ENCODE measurements around the gene UBN1. TPM values are rescaled to one million over a fixed set of nuclear protein-coding genes. Genes with fewer than 3 reads are reported as not detected.
"Not testable (repeated sequence)": the region's sequence is repeated elsewhere in the genome, so short reads cannot be mapped to it uniquely, and the experiment has no call there.

The UBN1 gene
- total RNA-seq, 3 donors from 2014 or later, result 41.3 to 42.7 (median 41.6) TPM

- Histone ChIP-seq H3K4me1 (ENCODE audit: low read depth) (no peaks in the 10 kb centered on the region), H3K9me3 (no peaks in the 10 kb centered on the region), H3K4me3 (no peak overlapping the region), H3K36me3 (ENCODE audit: low read depth) (no peaks in the 10 kb centered on the region)
- no peak for TF ChIP-seq CTCF (IDR thresholded peaks at IDR 0.05)
- DNase-seq, result no peak
- ATAC-seq, result no peak
- intact Hi-C loops (cut with DNase I, micrococcal nuclease), result no loop called here
These were observed 45.3 kb downstream of the UBN1 start for GRCh38 chr16:4892361-4893102.

GRCh38 chr16:4893103-4893862, 46.0 kb downstream of the UBN1 start:
- Histone ChIP-seq H3K36me3 (ENCODE audit: low read depth) (no peaks in the 10 kb centered on the region), H3K4me1 (ENCODE audit: low read depth) (no peaks in the 10 kb centered on the region), H3K9me3 (no peaks in the 10 kb centered on the region), H3K4me3 (no peak overlapping the region)
- no peak for DNase-seq
- no peak for TF ChIP-seq CTCF (IDR thresholded peaks at IDR 0.05)
- intact Hi-C loops (cut with DNase I, micrococcal nuclease), result no loop called here
- no peak for ATAC-seq

DNA sequence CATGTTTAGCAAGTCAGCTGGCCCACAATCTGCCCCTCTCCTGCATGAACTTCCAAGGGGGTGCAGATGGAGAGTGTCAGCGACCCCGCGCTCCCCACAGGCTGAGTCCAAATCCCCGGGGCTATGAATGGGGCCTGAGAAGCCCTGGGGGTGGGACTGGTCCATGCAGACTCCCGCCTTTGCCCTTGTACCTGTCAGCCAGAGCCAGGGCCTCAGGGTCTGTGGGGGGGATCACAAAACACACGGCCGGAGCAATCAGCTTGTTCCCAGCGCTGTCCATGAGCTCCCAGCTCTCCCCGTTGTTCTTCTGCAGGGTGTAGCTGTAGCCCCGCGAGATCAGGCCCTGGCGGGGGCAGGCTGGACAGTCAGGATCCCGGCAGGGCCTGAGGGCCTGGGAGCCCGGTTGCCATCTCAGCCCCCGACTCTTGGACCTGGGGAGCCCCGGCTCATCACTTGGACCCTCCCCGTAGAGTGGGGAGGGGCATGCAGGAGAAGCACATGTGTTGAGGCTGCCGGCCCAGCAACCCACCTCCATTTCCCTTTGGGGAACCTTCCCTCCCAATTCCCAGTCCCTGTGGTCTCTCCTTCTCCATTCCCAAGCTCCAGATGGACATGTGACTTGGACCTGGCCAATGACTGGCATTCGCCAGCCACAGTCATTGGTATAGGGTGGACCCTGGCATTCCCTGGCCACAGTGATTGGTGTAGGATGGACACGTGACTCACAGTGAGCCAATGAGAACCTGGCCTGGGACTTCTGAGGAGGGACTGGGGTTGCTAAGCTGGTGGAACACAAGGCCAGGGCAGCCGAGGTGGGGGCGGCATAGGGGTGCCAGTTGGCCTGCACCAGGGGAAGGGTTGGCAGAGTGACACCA, 47.2 kb downstream of the UBN1 start:
- no peak for DNase-seq
- TF ChIP-seq CTCF (IDR thresholded peaks at IDR 0.05), result no peak
- no peak for ATAC-seq
- H3K4me3 ChIP-seq, result no peak overlapping the region
- H3K9me3 ChIP-seq, result no peaks in the 10 kb centered on the region
- intact Hi-C loops (cut with DNase I, micrococcal nuclease), result no loop called here
- no peaks in the 10 kb centered on the region for H3K36me3 ChIP-seq (ENCODE audit: low read depth)
- no peaks in the 10 kb centered on the region for H3K4me1 ChIP-seq (ENCODE audit: low read depth)

DNA sequence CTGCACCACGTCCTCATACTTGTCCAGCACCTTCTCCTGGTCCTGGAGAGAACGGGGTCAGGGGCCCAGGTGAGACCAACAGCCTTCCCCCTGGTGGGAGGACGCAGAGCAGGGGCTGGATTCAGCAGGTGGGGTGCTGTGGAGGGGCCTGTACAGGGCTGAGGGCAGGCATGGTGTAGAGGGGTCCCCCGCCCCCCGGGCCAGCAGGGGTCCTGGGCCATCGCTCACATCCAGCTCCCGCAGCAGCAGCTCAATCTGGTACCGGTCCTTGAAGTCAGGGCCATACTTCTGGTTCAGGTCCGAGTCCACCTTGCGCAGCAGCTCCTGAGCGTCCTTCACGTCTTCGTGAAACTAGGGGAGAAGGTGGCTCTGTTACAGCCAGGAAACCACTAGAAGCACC, 48.1 kb downstream of the UBN1 start:
- intact Hi-C loops (cut with DNase I, micrococcal nuclease), result no loop called here
- TF ChIP-seq CTCF (IDR thresholded peaks at IDR 0.05), result no peak
- no peaks in the 10 kb centered on the region for H3K36me3 ChIP-seq (ENCODE audit: low read depth)
- ATAC-seq, result no peak
- H3K4me1 ChIP-seq (ENCODE audit: low read depth), result no peaks in the 10 kb centered on the region
- H3K9me3 ChIP-seq, result no peaks in the 10 kb centered on the region
- DNase-seq, result no peak
- no peak overlapping the region for H3K4me3 ChIP-seq

GRCh38 chr16:4896761-4897160, 49.5 kb downstream of the UBN1 start:
- intact Hi-C loops (cut with DNase I, micrococcal nuclease); H3K4me1 ChIP-seq (ENCODE audit: low read depth); H3K4me3 ChIP-seq; ATAC-seq; H3K9me3 ChIP-seq; H3K36me3 ChIP-seq (ENCODE audit: low read depth); DNase-seq: not testable (repeated sequence)
